ENCODE measurements around the gene RGS17.
A peak's percentile ranks its signal among the peaks of the same experiment; 100 is the strongest.
"Not testable (repeated sequence)": the region's sequence is repeated elsewhere in the genome, so short reads cannot be mapped to it uniquely, and the experiment has no call there.

The RGS17 gene

GRCh38 chr6:153003366-153003690, 127.8 kb downstream of the RGS17 start:
- POLR2A ChIA-PET = interaction anchor here (1.6 kb wide), 1 partner anchor 20 kb away, joined by 4 read pairs; the partner anchor contains the start of gene FBXO5
- DNase-seq (ENCODE audit: extremely low spot score) = no peak
- CTCF ChIA-PET = no interaction called here

GRCh38 chr6:153002613-153003365, 128.3 kb downstream of the RGS17 start, which contains the start of gene MTRF1L:
Gene MTRF1L, minus strand, starts transcription at chr6:153002709. Its CDS starts 24 bp downstream, at chr6:153002685.
- peak; percentile 74 for TF ChIP-seq L3MBTL2 (conservative IDR thresholded peaks at IDR 0.05)
- no peak for TF ChIP-seq ARNT (IDR thresholded peaks at IDR 0.05)
- peak; percentile 68 for TF ChIP-seq ELF4 (IDR thresholded peaks at IDR 0.05)
- DNase-seq (ENCODE audit: extremely low spot score) = peak; percentile 92
- CTCF ChIA-PET = no interaction called here
- POLR2A ChIA-PET = interaction anchor here (1.6 to 7.3 kb wide), 3 partner anchors 17 to 20 kb away, joined by 4 to 48 read pairs (median 7); partner anchors contain the start of gene FBXO5

More at GRCh38 chr6:153003366-153003690, 127.8 kb downstream of the RGS17 start:
- TF ChIP-seq ELF4 (IDR thresholded peaks at IDR 0.05) (no peak), LEF1 (IDR thresholded peaks at IDR 0.05; ENCODE audit: borderline replicate concordance) (no peak), FOXK2 (IDR thresholded peaks at IDR 0.05) (no peak), L3MBTL2 (conservative IDR thresholded peaks at IDR 0.05) (no peak), CTBP1 (IDR thresholded peaks at IDR 0.05; ENCODE audit: borderline replicate concordance) (no peak), BHLHE40 (IDR thresholded peaks at IDR 0.05; ENCODE audit: borderline replicate concordance) (no peak), SP1 (IDR thresholded peaks at IDR 0.05) (no peak), ZNF384 (IDR thresholded peaks at IDR 0.05) (no peak), FOXM1 (IDR thresholded peaks at IDR 0.05; ENCODE audit: borderline replicate concordance) (no peak), HDGF (IDR thresholded peaks at IDR 0.05; ENCODE audit: borderline replicate concordance) (no peak), TARDBP (IDR thresholded peaks at IDR 0.05) (no peak), PKNOX1 (IDR thresholded peaks at IDR 0.05) (no peak), FOXA1 (IDR thresholded peaks at IDR 0.05) (no peak), SUZ12 (IDR thresholded peaks at IDR 0.05) (no peak), ARNT (IDR thresholded peaks at IDR 0.05) (no peak), NFRKB (IDR thresholded peaks at IDR 0.05) (no peak)

- CTCF ChIA-PET = no interaction called here
- no peak for DNase-seq (ENCODE audit: extremely low spot score)
- POLR2A ChIA-PET = interaction anchor here (1.9 to 7.3 kb wide), 2 partner anchors 16 to 19 kb away, joined by 7 to 48 read pairs; partner anchors contain the start of gene FBXO5
Observed at GRCh38 chr6:153001767-153002612, 129.1 kb downstream of the RGS17 start.

GRCh38 chr6:153000790-153001189, 130.3 kb downstream of the RGS17 start:
- ChIA-PET POLR2A (interaction anchor here (1.9 to 7.3 kb wide), 2 partner anchors 15 to 18 kb away, joined by 7 to 48 read pairs; partner anchors contain the start of gene FBXO5), CTCF (interaction anchor here (1.5 kb wide), 1 partner anchor 47 kb away, joined by 3 read pairs; no protein-coding TSS in a partner anchor)
- not testable (repeated sequence) for DNase-seq (ENCODE audit: extremely low spot score)

More at GRCh38 chr6:153001767-153002612, 129.1 kb downstream of the RGS17 start:
- TF ChIP-seq FOXM1 (IDR thresholded peaks at IDR 0.05; ENCODE audit: borderline replicate concordance) (no peak), ELF4 (IDR thresholded peaks at IDR 0.05) (no peak), CTBP1 (IDR thresholded peaks at IDR 0.05; ENCODE audit: borderline replicate concordance) (no peak), SP1 (IDR thresholded peaks at IDR 0.05) (no peak), L3MBTL2 (conservative IDR thresholded peaks at IDR 0.05) (no peak), HDGF (IDR thresholded peaks at IDR 0.05; ENCODE audit: borderline replicate concordance) (no peak), FOXK2 (IDR thresholded peaks at IDR 0.05) (no peak), LEF1 (IDR thresholded peaks at IDR 0.05; ENCODE audit: borderline replicate concordance) (no peak), BHLHE40 (IDR thresholded peaks at IDR 0.05; ENCODE audit: borderline replicate concordance) (no peak), PKNOX1 (IDR thresholded peaks at IDR 0.05) (no peak), TARDBP (IDR thresholded peaks at IDR 0.05) (no peak), NFRKB (IDR thresholded peaks at IDR 0.05) (no peak), FOXA1 (IDR thresholded peaks at IDR 0.05) (no peak), ARNT (IDR thresholded peaks at IDR 0.05) (no peak), ZNF384 (IDR thresholded peaks at IDR 0.05) (no peak), SUZ12 (IDR thresholded peaks at IDR 0.05) (no peak)

- ChIA-PET POLR2A (interaction anchor here (1.1 to 7.3 kb wide), 2 partner anchors 15 to 17 kb away, joined by 4 to 48 read pairs; partner anchors contain the start of gene FBXO5), CTCF (interaction anchor here (1.5 kb wide), 1 partner anchor 46 kb away, joined by 3 read pairs; no protein-coding TSS in a partner anchor)
- no peak for DNase-seq (ENCODE audit: extremely low spot score)
- TF ChIP-seq BHLHE40 (IDR thresholded peaks at IDR 0.05; ENCODE audit: borderline replicate concordance) = no peak
- no peak for TF ChIP-seq ZNF384 (IDR thresholded peaks at IDR 0.05)
- TF ChIP-seq FOXK2 (IDR thresholded peaks at IDR 0.05) = no peak
- no peak for TF ChIP-seq LEF1 (IDR thresholded peaks at IDR 0.05; ENCODE audit: borderline replicate concordance)
- TF ChIP-seq SUZ12 (IDR thresholded peaks at IDR 0.05) = no peak
- TF ChIP-seq PKNOX1 (IDR thresholded peaks at IDR 0.05) = no peak
- no peak for TF ChIP-seq FOXA1 (IDR thresholded peaks at IDR 0.05)
- no peak for TF ChIP-seq CTBP1 (IDR thresholded peaks at IDR 0.05; ENCODE audit: borderline replicate concordance)
- no peak for TF ChIP-seq HDGF (IDR thresholded peaks at IDR 0.05; ENCODE audit: borderline replicate concordance)
- TF ChIP-seq L3MBTL2 (conservative IDR thresholded peaks at IDR 0.05) = no peak
- no peak for TF ChIP-seq FOXM1 (IDR thresholded peaks at IDR 0.05; ENCODE audit: borderline replicate concordance)
- no peak for TF ChIP-seq NFRKB (IDR thresholded peaks at IDR 0.05)
- no peak for TF ChIP-seq TARDBP (IDR thresholded peaks at IDR 0.05)
- TF ChIP-seq ARNT (IDR thresholded peaks at IDR 0.05) = no peak
- no peak for TF ChIP-seq SP1 (IDR thresholded peaks at IDR 0.05)
- no peak for TF ChIP-seq ELF4 (IDR thresholded peaks at IDR 0.05)
Observed at GRCh38 chr6:153000243-153000642, 130.8 kb downstream of the RGS17 start.

- POLR2A ChIA-PET = interaction anchor here (1.1 to 7.3 kb wide), 2 partner anchors 15 to 16 kb away, joined by 4 to 48 read pairs; partner anchors contain the start of gene FBXO5
- CTCF ChIA-PET = interaction anchor here (1.5 kb wide), 1 partner anchor 45 kb away, joined by 3 read pairs; no protein-coding TSS in a partner anchor
- DNase-seq (ENCODE audit: extremely low spot score) = not testable (repeated sequence)
Observed at GRCh38 chr6:152999538-152999937, 131.5 kb downstream of the RGS17 start.

Measured in HEK293T (cell line).